AG09309 (cell line): ENCODE results near the gene SDR39U1.

Experiments used
- DNase-seq: peaks from one replicate; pipeline ENCODE4 v3.0.0-alpha.2; 2010; ENCODE audit warnings: low read depth
- H3K4me3 ChIP-seq: 2 replicates; pipeline ENCODE4 v1.5.1; 2011; ENCODE audit warnings: mild to moderate bottlenecking, low read depth, low read length, moderate library complexity; ENCODE audit not compliant: control insufficient read depth
- TF ChIP-seq, protein P1 (sequence below): IDR thresholded peaks from 2 replicates; pipeline ENCODE4 v1.5.1; 2011; ENCODE audit warnings: mild to moderate bottlenecking, low read depth, low read length, inconsistent platforms; ENCODE audit not compliant: insufficient read depth, control insufficient read depth; ENCODE audit errors: missing control alignments

The SDR39U1 gene

DNA sequence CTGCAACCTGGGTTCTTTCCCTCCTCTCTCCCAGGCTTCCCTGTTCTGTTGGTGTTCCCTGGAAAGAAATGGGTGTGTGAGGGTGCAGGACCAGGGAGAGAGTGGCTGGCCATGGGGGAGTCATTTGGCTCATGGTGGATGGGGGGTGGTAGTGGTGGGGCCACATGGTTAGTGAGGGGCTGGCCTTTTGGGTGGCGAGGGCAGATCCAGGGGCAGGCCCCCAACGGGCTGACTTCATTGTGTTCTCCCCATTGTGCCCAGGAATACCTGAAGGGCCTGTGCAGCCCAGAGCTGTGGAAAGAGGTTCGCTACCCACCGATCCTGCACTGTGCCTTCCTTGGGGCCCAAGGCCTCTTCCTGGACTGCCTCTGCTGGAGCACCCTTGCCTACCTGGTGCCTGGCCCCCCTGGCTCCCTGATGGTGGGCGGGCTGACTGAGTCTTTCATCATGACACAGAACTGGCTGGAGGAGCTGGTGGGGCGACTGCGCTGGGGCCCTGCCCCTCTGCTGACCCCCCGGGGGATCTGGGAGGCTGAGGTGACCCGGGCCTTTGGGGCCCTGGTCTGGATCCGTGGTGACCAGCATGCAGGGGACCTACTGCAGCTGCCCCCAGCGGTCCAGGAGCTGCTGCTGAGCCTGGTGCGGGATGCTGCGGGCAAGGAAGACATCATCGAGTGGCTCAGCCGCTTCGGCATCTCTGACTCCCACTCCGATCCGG is 34.8 kb downstream of the SDR39U1 start:
- DNase-seq: no peak
- TF ChIP-seq, protein P1, sequence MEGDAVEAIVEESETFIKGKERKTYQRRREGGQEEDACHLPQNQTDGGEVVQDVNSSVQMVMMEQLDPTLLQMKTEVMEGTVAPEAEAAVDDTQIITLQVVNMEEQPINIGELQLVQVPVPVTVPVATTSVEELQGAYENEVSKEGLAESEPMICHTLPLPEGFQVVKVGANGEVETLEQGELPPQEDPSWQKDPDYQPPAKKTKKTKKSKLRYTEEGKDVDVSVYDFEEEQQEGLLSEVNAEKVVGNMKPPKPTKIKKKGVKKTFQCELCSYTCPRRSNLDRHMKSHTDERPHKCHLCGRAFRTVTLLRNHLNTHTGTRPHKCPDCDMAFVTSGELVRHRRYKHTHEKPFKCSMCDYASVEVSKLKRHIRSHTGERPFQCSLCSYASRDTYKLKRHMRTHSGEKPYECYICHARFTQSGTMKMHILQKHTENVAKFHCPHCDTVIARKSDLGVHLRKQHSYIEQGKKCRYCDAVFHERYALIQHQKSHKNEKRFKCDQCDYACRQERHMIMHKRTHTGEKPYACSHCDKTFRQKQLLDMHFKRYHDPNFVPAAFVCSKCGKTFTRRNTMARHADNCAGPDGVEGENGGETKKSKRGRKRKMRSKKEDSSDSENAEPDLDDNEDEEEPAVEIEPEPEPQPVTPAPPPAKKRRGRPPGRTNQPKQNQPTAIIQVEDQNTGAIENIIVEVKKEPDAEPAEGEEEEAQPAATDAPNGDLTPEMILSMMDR: no peak

GRCh38 chr14:24406416-24406815 is 36.2 kb downstream of the SDR39U1 start:
- no peak for DNase-seq
- no peak overlapping the region for H3K4me3 ChIP-seq
- TF ChIP-seq, protein P1: no peak

More for the DNA sequence above, 34.8 kb downstream of the SDR39U1 start:
- no peak overlapping the region for H3K4me3 ChIP-seq

- TF ChIP-seq, protein P1: no peak
- no peak for DNase-seq
- H3K4me3 ChIP-seq: no peak overlapping the region
Observed at GRCh38 chr14:24404814-24405213, 37.8 kb downstream of the SDR39U1 start.

GRCh38 chr14:24403294-24403998 is 39.1 kb downstream of the SDR39U1 start:
- TF ChIP-seq, protein P1: no peak
- DNase-seq: no peak
- no peak overlapping the region for H3K4me3 ChIP-seq

DNA sequence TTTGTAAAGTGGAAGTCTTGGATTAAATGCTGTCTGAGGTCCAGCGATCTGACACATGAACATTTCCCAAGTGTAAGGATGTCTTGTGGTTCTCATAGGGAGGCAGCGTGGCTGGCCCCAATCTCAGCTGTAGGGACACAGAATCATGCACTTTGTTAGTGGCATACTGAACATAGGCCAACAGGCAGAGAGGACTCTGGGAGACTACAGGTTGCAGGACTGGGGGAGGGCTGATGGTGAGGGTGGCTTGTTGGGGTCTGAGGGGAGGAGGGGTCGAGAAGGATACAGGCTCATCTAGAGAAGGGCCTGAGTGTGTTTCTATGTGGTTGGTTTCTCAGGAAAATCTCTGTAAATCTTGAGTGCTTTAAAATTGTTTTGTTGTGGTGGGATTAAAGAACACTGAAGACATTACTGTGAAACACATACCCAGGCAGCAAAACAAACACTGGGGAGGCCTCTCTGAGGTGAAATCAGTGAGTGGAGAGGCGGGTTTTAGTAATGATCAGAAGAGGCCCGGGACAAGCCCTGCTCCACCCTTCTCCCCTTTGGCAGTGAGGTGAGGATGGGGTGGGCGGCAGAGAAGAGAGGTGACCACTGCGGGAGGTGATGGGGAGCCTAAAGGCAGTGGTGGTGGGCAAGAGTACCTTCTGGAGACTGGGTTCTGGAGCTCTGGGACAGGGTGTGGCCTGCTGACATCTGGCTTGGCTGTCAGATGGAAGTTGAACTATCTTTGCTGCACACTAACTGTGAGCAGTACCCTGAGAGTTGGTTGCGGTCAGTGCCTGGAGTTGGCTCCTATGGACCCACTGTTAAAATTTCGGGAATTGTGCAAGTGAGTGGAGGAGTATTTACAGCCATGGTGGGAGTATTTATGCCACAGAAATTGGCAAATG is 40.5 kb downstream of the SDR39U1 start:
- TF ChIP-seq, protein P1: no peak
- DNase-seq: no peak
- no peak overlapping the region for H3K4me3 ChIP-seq

DNA sequence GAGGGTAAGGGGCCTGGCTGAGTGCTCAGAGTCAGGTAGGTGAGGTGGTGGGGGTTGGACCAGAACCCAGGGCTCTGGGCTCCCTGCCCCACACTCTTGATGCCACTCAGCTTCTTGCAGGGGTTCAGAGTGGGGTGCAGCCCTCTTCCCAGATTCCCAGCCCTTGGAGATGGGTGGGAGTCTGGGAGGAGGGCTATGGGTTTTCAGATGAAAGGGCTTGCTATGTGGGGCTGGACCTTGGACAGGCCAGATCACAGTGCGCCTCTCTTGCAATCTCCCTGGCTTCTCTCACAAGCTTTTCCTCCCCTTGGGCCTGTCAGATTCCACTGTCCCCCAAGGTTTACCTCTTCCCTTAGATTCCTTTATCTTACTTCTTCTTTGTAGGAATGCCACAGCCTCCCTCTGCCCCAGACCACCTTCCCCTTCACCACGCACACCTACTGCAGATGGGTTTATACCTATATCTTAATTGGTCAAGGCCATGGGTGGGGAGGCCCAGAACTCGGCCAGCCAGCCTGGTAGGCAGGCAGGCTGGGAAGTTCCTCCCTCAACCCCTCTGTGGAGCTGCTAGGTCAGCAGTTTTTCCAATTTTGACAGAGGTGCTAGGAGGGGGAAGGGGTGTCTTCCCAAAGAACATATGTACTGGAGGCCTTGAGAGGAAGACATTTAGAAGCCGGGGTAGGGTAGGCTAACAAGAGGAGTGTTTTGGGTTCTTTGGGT is 42.4 kb downstream of the SDR39U1 start:
- no peak overlapping the region for H3K4me3 ChIP-seq
- DNase-seq: no peak
- TF ChIP-seq, protein P1: no peak
